GM10248 (cell line): Measurements from ENCODE around the gene KDF1.
"Not testable (repeated sequence)": the region's sequence is repeated elsewhere in the genome, so short reads cannot be mapped to it uniquely, and the experiment has no call there.

Experiments used
- CTCF ChIA-PET: fragments of 300-600 bp; sonication (Branson Sonifier 250); formaldehyde crosslinking; extraction: SDS; loops from one replicate; lab custom pipeline; 2021; ENCODE audit warnings: antibody characterized with exemption; lab: Yijun Ruan, JAX
- POLR2A ChIA-PET: fragments of 350-650 bp; sonication (Branson Sonifier 250); formaldehyde crosslinking; extraction: SDS; loops from one replicate; lab custom pipeline; 2020; ENCODE audit warnings: antibody characterized with exemption; lab: Yijun Ruan, JAX
- DNase-seq: peaks from one replicate; pipeline ENCODE4 v3.0.0; 2012; ENCODE audit errors: extremely low spot score
- CTCF ChIP-seq: IDR thresholded peaks from 2 replicates; pipeline ENCODE4 v1.5.1; 2012; ENCODE audit warnings: mild to moderate bottlenecking, low read depth; ENCODE audit errors: extremely low read depth, missing control alignments, control extremely low read depth

KDF1 gene

GRCh38 chr1:26950602-26951001, 9.7 kb downstream of the KDF1 start:
- no peak for DNase-seq
- POLR2A ChIA-PET: interaction anchor here (0.6 kb wide), 1 partner anchor 527 kb away, joined by 4 read pairs; no protein-coding TSS in a partner anchor
- CTCF ChIA-PET: interaction anchor here (1.1 kb wide), 1 partner anchor 152 kb away, joined by 3 read pairs; no protein-coding TSS in a partner anchor
- no peak for TF ChIP-seq CTCF

GRCh38 chr1:26949926-26950319, 10.3 kb downstream of the KDF1 start:
- ChIA-PET CTCF (interaction anchor here (0.8 to 1.1 kb wide), 3 partner anchors 9 to 152 kb away, joined by 3 read pairs; no protein-coding TSS in a partner anchor), POLR2A (interaction anchor here (0.6 kb wide), 1 partner anchor 526 kb away, joined by 4 read pairs; no protein-coding TSS in a partner anchor)
- DNase-seq: no peak
- no peak for TF ChIP-seq CTCF

- ChIA-PET POLR2A (no interaction called here), CTCF (interaction anchor here (0.8 to 1.1 kb wide), 2 partner anchors 9 to 95 kb away, joined by 3 read pairs; no protein-coding TSS in a partner anchor)
- no peak for DNase-seq
- no peak for TF ChIP-seq CTCF
These were observed 10.9 kb downstream of the KDF1 start for GRCh38 chr1:26949266-26949925.

GRCh38 chr1:26948725-26949057, 11.6 kb downstream of the KDF1 start:
- DNase-seq, CTCF ChIA-PET, POLR2A ChIA-PET: not testable (repeated sequence)

- no peak for DNase-seq
- TF ChIP-seq CTCF: no peak
- POLR2A ChIA-PET: no interaction called here
- CTCF ChIA-PET: no interaction called here
These were observed 14.0 kb downstream of the KDF1 start for GRCh38 chr1:26946270-26946669.

GRCh38 chr1:26945728-26946127, 14.5 kb downstream of the KDF1 start:
- CTCF ChIA-PET: no interaction called here
- POLR2A ChIA-PET: no interaction called here
- no peak for TF ChIP-seq CTCF
- no peak for DNase-seq

- ChIA-PET CTCF (no interaction called here), POLR2A (no interaction called here)
- DNase-seq: no peak
- TF ChIP-seq CTCF: no peak
These were observed 15.1 kb downstream of the KDF1 start for GRCh38 chr1:26945138-26945537.
